Neural crest cell (in vitro differentiated cells): ENCODE measurements around the gene SYNPO2. TPM values are rescaled to one million over a fixed set of nuclear protein-coding genes. Genes with fewer than 3 reads are reported as not detected.

ENCODE experiments used
- DNase-seq: peaks from one replicate; pipeline ENCODE4 v3.0.0; 2021; ENCODE audit warnings: low read depth, mixed read lengths, low spot score
- H3K27ac Mint-ChIP-seq: one replicate; pipeline ENCODE4 v1.8.0; 2021; ENCODE audit warnings: mild to moderate bottlenecking, mixed read lengths; ENCODE audit not compliant: unreplicated experiment
- H3K27me3 Mint-ChIP-seq: 2 replicates; pipeline ENCODE4 v1.8.0; 2021; ENCODE audit warnings: low read depth, mild to moderate bottlenecking, mixed read lengths
- H3K36me3 Mint-ChIP-seq: 2 replicates; pipeline ENCODE4 v1.8.0; 2021; ENCODE audit warnings: low read depth, mild to moderate bottlenecking, mixed read lengths
- H3K4me1 Mint-ChIP-seq: 2 replicates; pipeline ENCODE4 v1.8.0; 2021; ENCODE audit warnings: mixed read lengths
- H3K4me3 Mint-ChIP-seq: one replicate; pipeline ENCODE4 v1.8.0; 2021; ENCODE audit warnings: mild to moderate bottlenecking, mixed read lengths
- H3K9me3 Mint-ChIP-seq: 2 replicates; pipeline ENCODE4 v1.8.0; 2021; ENCODE audit warnings: mixed read lengths
- total RNA-seq: library from RNA; stranded (reverse); gene quantifications from 2 replicates; pipeline ENCODE4 v1.2.1, GENCODE V29; 2021
- TF ChIP-seq, protein P1 (sequence below): fragments of 200-600 bp; sonication (generic); conservative IDR thresholded peaks from 2 replicates; pipeline ENCODE4 v1.5.0; 2021; ENCODE audit warnings: antibody characterized with exemption, mild to moderate bottlenecking

SYNPO2 gene
- total RNA-seq, 1 donor from 2014 or later, result 0.07 TPM

DNA sequence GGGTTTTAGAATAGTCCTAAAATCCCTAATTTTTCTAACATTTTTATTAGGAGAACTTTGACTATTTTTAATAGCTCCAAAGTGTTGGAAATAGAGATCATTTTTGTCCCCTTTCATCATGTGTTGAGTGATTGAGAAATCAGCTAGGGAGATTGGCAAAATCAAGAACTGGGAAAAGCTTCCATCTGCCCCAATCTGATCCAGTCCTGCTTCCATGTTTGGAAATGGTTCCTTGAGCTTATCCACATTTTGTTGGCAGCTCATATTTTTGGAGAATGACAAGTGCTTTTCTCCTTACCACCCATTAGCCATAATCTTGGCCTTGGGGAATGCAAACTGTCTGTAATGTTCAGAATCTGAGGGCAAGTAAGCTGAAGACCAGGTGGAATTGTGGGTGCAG is 73.9 kb downstream of the SYNPO2 start:
- Mint-ChIP-seq H3K27ac (no peak overlapping the region), H3K4me3 (no peak overlapping the region), H3K9me3 (no peaks in the 10 kb centered on the region), H3K27me3 (no peaks in the 10 kb centered on the region), H3K4me1 (peaks cover 16% of the 10 kb centered on the region), H3K36me3 (no peaks in the 10 kb centered on the region)
- TF ChIP-seq, protein P1, sequence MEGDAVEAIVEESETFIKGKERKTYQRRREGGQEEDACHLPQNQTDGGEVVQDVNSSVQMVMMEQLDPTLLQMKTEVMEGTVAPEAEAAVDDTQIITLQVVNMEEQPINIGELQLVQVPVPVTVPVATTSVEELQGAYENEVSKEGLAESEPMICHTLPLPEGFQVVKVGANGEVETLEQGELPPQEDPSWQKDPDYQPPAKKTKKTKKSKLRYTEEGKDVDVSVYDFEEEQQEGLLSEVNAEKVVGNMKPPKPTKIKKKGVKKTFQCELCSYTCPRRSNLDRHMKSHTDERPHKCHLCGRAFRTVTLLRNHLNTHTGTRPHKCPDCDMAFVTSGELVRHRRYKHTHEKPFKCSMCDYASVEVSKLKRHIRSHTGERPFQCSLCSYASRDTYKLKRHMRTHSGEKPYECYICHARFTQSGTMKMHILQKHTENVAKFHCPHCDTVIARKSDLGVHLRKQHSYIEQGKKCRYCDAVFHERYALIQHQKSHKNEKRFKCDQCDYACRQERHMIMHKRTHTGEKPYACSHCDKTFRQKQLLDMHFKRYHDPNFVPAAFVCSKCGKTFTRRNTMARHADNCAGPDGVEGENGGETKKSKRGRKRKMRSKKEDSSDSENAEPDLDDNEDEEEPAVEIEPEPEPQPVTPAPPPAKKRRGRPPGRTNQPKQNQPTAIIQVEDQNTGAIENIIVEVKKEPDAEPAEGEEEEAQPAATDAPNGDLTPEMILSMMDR, result no peak
- DNase-seq, result no peak

DNA sequence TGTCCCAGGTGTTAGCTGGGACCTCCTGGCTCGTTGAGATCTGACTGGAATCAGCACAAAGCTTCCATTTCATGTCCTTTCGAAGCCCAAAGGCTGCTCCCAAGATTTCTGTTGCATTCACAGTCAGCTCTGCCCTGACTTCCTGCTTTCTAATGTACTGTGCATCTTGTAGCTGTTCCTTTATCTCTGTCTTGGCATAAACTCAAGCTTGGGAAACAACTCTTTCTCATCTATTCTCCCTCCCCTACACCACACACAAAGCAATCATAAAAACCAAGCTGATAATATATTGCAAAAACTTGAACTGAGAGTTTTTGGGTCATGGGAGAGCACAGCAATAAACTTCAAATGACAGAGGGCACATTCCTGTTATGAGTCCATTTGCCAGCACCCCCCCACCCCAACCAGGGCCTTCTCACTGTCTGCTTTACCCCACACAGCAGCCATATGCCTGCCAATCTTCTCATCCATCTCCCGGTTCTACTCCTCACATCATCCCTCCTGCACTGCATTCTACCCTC is 76.3 kb downstream of the SYNPO2 start:
- Mint-ChIP-seq H3K27ac (no peak overlapping the region), H3K4me1 (peaks cover 33% of the 10 kb centered on the region)

DNA sequence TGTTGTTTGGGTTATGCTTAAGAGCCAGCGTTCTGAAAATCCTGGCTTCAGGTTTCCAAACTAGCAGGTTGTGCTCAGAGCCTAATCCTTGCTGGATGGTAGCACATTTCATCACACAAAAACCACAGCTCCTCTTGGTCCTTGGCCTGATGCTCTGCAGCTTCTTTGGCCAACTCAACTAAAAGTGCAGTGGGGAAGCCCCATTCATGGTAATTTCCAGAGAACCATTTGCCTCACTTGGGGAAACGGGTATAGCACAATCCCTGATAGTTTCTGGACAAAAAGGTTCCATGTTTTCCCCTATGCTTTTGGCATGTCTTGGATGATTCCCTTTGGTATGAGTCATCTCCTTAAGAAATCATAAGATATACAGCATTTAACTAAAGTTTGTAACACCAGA is 78.7 kb downstream of the SYNPO2 start:
- Mint-ChIP-seq H3K9me3 (no peaks in the 10 kb centered on the region), H3K36me3 (no peaks in the 10 kb centered on the region), H3K4me1 (peaks cover 33% of the 10 kb centered on the region), H3K27ac (no peak overlapping the region), H3K27me3 (no peaks in the 10 kb centered on the region), H3K4me3 (no peak overlapping the region)
- DNase-seq, result no peak
- TF ChIP-seq, protein P1, result no peak

More for the DNA sequence above, 76.3 kb downstream of the SYNPO2 start:
- TF ChIP-seq, protein P1, result no peak
- H3K36me3 Mint-ChIP-seq, result no peaks in the 10 kb centered on the region
- no peak overlapping the region for H3K4me3 Mint-ChIP-seq
- DNase-seq, result no peak
- H3K9me3 Mint-ChIP-seq, result no peaks in the 10 kb centered on the region
- no peaks in the 10 kb centered on the region for H3K27me3 Mint-ChIP-seq

DNA sequence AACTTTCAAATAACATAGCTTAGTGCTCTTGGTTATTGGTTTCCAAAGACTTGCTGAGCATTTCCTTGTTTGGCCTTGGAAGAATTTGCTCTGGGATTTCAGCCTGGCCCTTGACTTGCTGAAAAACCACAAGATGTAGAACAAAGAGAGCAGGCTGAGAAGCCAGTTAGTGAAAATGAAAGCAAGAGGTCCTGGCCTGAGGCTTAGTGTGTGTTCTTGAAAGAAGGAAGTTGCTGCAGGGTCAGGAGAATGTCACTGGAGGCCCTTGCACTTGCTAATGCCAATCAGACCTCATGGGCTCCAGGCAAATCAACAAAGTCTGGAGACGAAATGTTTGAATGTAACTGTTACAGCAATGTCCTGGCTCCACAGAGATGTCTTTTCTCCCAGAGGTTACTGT is 79.4 kb downstream of the SYNPO2 start:
- DNase-seq, result no peak

DNA sequence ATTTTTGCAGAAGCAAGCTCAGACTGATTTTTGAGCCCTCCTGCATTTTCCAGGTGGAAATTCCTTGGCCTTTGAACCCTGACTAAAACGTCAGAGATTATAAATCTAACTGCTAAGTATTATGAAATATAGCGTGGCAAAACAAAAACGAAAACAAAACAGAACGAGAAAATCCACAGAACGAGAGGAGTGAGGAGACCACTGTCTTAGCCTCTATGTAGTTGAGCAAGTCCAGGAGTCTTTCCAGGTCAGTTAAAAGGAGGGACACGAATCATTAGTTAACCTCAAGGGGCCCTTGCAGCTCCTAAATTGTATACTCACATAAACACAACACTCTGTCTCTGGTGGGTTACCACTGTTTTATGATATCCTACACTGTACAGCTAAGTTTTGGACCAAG is 80.2 kb downstream of the SYNPO2 start:
- Mint-ChIP-seq H3K36me3 (no peaks in the 10 kb centered on the region), H3K9me3 (no peaks in the 10 kb centered on the region), H3K4me1 (peaks cover 33% of the 10 kb centered on the region), H3K27me3 (no peaks in the 10 kb centered on the region), H3K4me3 (no peak overlapping the region), H3K27ac (no peak overlapping the region)
- TF ChIP-seq, protein P1, result no peak
- DNase-seq, result no peak

More for the DNA sequence above, 79.4 kb downstream of the SYNPO2 start:
- Mint-ChIP-seq H3K27me3 (no peaks in the 10 kb centered on the region), H3K4me3 (peak overlapping the region; percentile 24), H3K27ac (peak overlapping the region; percentile 94), H3K9me3 (no peaks in the 10 kb centered on the region), H3K4me1 (peaks cover 33% of the 10 kb centered on the region), H3K36me3 (no peaks in the 10 kb centered on the region)
- TF ChIP-seq, protein P1, result no peak
